ENCODE data around the gene ADAMTSL1. TPM values are rescaled to one million over a fixed set of nuclear protein-coding genes. Genes with fewer than 3 reads are reported as not detected.

Gene ADAMTSL1
- total and polyA plus RNA-seq, 8 donors, result 1.1 to 98.8 (median 8.4) TPM

- no peaks in the 10 kb centered on the region for H3K9me3 ChIP-seq
- TF ChIP-seq POLR2AphosphoS5 (IDR thresholded peaks at IDR 0.05) (no peak), POLR2A (IDR thresholded peaks at IDR 0.05) (no peak), EP300 (IDR thresholded peaks at IDR 0.05) (no peak)
- TF ChIP-seq, protein P1, sequence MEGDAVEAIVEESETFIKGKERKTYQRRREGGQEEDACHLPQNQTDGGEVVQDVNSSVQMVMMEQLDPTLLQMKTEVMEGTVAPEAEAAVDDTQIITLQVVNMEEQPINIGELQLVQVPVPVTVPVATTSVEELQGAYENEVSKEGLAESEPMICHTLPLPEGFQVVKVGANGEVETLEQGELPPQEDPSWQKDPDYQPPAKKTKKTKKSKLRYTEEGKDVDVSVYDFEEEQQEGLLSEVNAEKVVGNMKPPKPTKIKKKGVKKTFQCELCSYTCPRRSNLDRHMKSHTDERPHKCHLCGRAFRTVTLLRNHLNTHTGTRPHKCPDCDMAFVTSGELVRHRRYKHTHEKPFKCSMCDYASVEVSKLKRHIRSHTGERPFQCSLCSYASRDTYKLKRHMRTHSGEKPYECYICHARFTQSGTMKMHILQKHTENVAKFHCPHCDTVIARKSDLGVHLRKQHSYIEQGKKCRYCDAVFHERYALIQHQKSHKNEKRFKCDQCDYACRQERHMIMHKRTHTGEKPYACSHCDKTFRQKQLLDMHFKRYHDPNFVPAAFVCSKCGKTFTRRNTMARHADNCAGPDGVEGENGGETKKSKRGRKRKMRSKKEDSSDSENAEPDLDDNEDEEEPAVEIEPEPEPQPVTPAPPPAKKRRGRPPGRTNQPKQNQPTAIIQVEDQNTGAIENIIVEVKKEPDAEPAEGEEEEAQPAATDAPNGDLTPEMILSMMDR (IDR thresholded peaks at IDR 0.05), result no peak
- no peak overlapping the region for H3K27ac ChIP-seq
- H3K36me3 ChIP-seq, result no peaks in the 10 kb centered on the region
- DNase-seq, result no peak
- WGBS, 5 donors, result 9 to 28% (median 21%) methylated on average over 1 of the region's 1 CpG
- H3K4me3 ChIP-seq, result no peak overlapping the region
- no peaks in the 10 kb centered on the region for H3K27me3 ChIP-seq
- H3K4me1 ChIP-seq, result peaks cover 8 to 45% (median 26%) of the 10 kb centered on the region in 4 donors
- intact Hi-C loops (cut with DNase I; ENCODE audit: low total_unique reads), result loop anchor here (10.0 kb wide), 1 partner anchor 584 kb away; no protein-coding TSS in a partner anchor
These were observed 32.7 kb upstream of the ADAMTSL1 start for GRCh38 chr9:18441261-18441660.

DNA sequence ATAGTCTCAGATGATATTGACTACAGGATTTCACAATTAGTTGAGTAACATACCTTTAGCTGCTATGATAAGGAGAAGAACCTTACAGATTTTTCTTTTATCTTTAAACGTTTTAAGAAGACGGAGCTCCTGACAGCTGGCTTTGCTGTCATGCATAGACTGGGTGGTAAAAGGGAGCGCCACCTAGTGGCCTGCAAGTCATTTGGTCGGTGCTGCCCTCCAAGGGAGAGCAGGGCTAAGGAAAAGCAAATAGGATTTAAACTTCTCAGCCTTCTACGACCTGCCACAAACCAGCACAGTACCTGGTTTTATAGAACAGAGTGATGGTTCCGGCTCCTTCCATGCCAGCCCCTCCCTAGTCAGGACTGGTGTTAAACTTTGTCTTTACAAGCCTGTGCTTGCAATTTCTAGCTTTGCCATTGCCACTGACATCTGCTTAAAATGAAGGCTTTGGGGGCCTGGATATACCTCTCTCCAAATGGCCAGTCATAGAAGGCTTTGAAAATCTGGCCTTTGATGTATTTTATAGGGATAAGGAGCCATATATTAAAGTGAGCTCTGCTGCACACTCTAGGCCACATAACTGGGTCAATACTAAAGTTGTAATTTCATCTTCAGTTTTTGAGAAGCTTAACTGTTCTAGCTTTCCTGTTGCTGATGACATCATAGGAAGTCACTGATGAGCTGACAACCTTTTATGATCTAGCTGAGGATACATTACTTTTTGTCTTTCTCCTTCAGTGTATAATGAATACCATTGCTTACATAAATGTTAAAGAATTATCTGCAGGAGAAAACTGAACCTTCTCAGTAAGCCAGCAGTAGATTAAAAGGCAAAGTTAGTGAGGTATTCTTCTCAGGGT is 31.1 kb upstream of the ADAMTSL1 start:
- WGBS, 5 donors, result 6 to 11% (median 8%) methylated on average over 6 of the region's 6 CpGs
- TF ChIP-seq EP300 (IDR thresholded peaks at IDR 0.05) (no peak), POLR2AphosphoS5 (IDR thresholded peaks at IDR 0.05) (no peak)
- TF ChIP-seq, protein P1 (IDR thresholded peaks at IDR 0.05), result peak in 5 of 7 experiments; percentile 48 to 86 (median 79)
- Histone ChIP-seq H3K27ac (no peak overlapping the region), H3K9me3 (no peaks in the 10 kb centered on the region), H3K36me3 (no peaks in the 10 kb centered on the region), H3K4me1 (peaks cover 11 to 50% (median 28%) of the 10 kb centered on the region in 4 donors), H3K27me3 (no peaks in the 10 kb centered on the region), H3K4me3 (no peak overlapping the region)
- intact Hi-C loops (cut with DNase I; ENCODE audit: low total_unique reads), result loop anchor here (10.0 kb wide), 1 partner anchor 582 kb away; no protein-coding TSS in a partner anchor
- peak; percentile 77 to 90 for DNase-seq

DNA sequence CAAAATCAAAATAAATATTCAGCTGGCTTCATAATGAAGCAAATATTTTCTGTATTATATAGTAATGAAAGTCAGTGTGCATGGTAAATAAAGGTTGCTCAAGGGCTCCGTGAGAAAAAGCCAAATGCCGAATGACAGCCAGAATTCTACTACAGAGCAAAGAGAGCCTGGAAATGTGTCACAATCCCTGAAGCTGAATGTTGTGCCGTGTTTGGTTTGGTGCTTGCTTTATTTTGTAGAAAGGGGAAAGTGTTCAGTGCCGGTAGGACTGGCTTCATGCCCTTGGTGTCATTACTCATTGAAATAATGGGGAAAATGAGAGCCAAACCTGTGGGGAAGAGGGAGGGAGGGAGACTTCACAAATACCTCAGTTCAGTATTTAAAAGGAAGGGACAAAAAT is 26.8 kb upstream of the ADAMTSL1 start:
- Histone ChIP-seq H3K4me3 (no peak overlapping the region), H3K9me3 (no peaks in the 10 kb centered on the region), H3K27ac (peak overlapping the region in 1 of 5 donors; percentile 3), H3K36me3 (no peaks in the 10 kb centered on the region), H3K4me1 (peaks cover 8 to 26% (median 17%) of the 10 kb centered on the region in 4 donors), H3K27me3 (no peaks in the 10 kb centered on the region)
- TF ChIP-seq POLR2AphosphoS5 (IDR thresholded peaks at IDR 0.05) (peak in 1 of 3 donors; percentile 36), POLR2A (IDR thresholded peaks at IDR 0.05) (no peak)
- intact Hi-C loops (cut with DNase I; ENCODE audit: low total_unique reads), result loop anchor here (10.0 kb wide), 1 partner anchor 578 kb away; no protein-coding TSS in a partner anchor
- DNase-seq, result peak in 1 of 2 donors; percentile 16
- WGBS, 5 donors, result 31 to 48% (median 42%) methylated on average over 4 of the region's 4 CpGs

DNA sequence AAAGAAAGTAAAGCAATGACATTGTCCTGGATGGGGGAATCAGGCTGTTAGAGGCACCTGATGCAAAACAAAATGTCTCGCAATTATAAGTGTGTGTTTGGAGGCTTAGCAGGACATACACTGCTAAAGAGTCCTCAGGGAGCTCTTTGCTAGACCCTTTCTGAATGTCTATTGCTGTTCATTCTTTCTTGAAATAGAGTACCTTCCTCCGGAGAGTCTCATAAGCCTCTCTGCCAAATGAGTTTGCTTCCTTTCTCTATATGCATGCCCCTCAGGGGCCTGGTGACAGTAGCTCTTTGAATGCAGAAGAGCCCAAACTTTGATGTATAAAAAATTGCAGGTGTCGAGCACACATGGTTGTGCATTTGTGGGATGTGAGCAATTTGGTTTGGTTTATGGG is 26.4 kb upstream of the ADAMTSL1 start:
- H3K4me3 ChIP-seq, result no peak overlapping the region
- intact Hi-C loops (cut with DNase I; ENCODE audit: low total_unique reads), result loop anchor here (10.0 kb wide), 1 partner anchor 577 kb away; no protein-coding TSS in a partner anchor
- peak overlapping the region in 1 of 5 donors; percentile 3 for H3K27ac ChIP-seq
- TF ChIP-seq POLR2AphosphoS5 (IDR thresholded peaks at IDR 0.05), result no peak
- no peak for TF ChIP-seq POLR2A (IDR thresholded peaks at IDR 0.05)
- TF ChIP-seq EP300 (IDR thresholded peaks at IDR 0.05), result no peak
- TF ChIP-seq, protein P1 (IDR thresholded peaks at IDR 0.05), result no peak
- 72 to 90% (median 86%) methylated on average over 3 of the region's 3 CpGs for WGBS, 5 donors
- no peaks in the 10 kb centered on the region for H3K36me3 ChIP-seq
- H3K9me3 ChIP-seq, result no peaks in the 10 kb centered on the region
- H3K27me3 ChIP-seq, result no peaks in the 10 kb centered on the region
- peaks cover 6 to 24% (median 15%) of the 10 kb centered on the region in 4 donors for H3K4me1 ChIP-seq
- DNase-seq, result no peak

All from stomach (tissue), 9 donors.